Choroid plexus epithelial cell (primary cell): ENCODE data around the gene DNAH1.

ENCODE experiments used
- DNase-seq: peaks from one replicate; pipeline ENCODE4 v3.0.0-alpha.2; 2010; ENCODE audit warnings: low read depth
- H3K4me3 ChIP-seq: 2 replicates; pipeline ENCODE4 v1.5.1; 2011; ENCODE audit warnings: low read depth, mild to moderate bottlenecking, control low read depth, low read length, moderate library complexity
- TF ChIP-seq, protein P1 (sequence below): conservative IDR thresholded peaks from 2 replicates; pipeline ENCODE4 v1.5.1; 2011; ENCODE audit warnings: low read depth, mild to moderate bottlenecking, control low read depth, inconsistent platforms, low read length, moderate library complexity

Gene DNAH1

DNA sequence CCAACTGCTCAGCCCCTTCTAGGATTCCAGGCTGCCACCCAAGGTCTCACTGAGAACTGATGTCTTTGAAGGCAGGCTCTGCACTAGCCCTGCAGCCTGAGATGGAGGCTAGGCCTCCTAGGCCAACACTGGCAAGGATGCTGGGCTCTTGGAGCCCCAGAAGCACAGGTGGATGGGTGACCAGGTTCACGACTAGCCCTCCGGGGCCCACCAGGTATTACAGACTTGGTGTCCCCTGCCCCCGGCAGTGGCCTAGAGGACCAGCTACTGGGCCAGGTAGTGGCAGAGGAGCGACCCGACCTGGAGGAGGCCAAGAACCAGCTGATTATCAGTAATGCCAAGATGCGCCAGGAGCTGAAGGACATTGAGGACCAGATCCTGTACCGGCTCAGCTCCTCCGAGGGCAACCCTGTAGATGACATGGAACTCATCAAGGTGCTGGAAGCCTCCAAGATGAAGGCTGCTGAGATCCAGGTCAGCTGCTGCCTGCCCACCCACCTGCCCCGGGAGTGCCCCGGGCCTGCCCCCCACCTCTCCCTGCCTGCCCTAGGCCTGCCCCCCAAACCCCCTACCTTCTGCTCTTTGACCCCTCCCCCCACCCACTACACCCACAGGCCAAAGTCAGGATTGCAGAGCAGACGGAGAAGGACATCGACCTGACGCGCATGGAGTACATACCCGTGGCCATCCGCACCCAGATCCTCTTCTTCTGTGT, 76.3 kb downstream of the DNAH1 start:
- TF ChIP-seq, protein P1, sequence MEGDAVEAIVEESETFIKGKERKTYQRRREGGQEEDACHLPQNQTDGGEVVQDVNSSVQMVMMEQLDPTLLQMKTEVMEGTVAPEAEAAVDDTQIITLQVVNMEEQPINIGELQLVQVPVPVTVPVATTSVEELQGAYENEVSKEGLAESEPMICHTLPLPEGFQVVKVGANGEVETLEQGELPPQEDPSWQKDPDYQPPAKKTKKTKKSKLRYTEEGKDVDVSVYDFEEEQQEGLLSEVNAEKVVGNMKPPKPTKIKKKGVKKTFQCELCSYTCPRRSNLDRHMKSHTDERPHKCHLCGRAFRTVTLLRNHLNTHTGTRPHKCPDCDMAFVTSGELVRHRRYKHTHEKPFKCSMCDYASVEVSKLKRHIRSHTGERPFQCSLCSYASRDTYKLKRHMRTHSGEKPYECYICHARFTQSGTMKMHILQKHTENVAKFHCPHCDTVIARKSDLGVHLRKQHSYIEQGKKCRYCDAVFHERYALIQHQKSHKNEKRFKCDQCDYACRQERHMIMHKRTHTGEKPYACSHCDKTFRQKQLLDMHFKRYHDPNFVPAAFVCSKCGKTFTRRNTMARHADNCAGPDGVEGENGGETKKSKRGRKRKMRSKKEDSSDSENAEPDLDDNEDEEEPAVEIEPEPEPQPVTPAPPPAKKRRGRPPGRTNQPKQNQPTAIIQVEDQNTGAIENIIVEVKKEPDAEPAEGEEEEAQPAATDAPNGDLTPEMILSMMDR: no peak
- DNase-seq: no peak
- H3K4me3 ChIP-seq: no peak overlapping the region

DNA sequence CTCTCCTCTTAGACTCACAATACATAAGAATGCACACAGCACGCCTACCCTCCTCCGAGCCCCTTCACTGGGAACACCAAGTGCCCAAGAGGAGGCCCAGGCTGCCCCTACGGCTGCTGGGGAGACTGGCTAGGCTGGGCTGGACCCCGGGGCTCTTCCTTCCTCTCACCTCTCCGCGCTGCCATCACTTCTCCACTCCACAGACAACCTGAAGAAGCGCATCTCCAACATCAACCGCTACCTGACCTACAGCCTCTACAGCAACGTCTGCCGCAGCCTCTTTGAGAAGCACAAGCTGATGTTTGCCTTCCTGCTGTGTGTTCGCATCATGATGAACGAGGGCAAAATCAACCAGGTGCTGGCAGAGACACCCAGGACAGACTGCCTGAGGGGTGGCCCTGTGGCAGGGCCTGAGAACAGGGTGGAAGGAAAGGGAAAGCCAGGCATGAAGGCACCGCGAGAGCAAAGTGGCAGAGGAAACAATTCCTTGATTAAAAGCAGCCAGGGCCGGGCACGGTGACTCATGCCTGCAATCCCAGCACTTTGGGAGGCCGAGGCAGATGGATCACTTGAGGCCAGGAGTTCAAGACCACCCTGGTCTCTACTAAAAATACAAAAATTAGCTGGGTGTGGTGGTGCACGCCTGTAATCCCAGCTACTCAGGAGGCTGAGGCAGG, 77.2 kb downstream of the DNAH1 start:
- no peak for DNase-seq
- no peak overlapping the region for H3K4me3 ChIP-seq
- TF ChIP-seq, protein P1: no peak

DNA sequence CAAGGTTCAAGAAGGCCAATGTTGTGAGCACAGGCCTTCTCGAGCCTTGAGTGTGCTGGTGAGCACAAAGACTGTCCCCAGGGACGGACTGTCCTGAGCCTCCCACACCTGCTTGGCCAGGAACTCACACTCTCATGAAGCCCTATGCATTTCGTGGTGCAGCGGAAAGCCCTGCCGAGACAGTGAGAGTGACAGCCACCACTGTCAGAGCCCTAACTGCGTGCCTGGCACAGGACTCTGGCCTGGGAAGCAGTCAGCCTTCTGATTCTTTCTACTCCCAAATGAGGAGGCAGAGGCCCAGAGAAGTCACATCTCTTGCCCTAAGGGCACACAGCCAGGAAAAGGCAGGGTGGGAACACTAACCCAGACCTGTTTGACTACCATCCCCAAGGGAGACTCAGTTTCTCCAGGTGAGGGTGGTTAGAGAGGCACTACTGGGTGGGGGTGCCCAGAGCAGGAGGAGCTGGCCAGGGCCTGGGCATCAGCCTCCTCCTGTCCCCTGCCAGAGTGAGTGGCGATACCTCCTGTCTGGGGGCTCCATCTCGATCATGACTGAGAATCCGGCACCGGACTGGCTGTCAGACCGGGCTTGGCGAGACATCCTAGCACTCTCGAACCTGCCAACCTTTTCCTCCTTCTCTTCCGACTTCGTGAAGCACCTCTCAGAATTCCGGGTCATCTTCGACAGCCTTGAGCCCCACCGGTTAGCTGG, 78.0 kb downstream of the DNAH1 start:
- H3K4me3 ChIP-seq: no peak overlapping the region
- TF ChIP-seq, protein P1: no peak
- no peak for DNase-seq

DNA sequence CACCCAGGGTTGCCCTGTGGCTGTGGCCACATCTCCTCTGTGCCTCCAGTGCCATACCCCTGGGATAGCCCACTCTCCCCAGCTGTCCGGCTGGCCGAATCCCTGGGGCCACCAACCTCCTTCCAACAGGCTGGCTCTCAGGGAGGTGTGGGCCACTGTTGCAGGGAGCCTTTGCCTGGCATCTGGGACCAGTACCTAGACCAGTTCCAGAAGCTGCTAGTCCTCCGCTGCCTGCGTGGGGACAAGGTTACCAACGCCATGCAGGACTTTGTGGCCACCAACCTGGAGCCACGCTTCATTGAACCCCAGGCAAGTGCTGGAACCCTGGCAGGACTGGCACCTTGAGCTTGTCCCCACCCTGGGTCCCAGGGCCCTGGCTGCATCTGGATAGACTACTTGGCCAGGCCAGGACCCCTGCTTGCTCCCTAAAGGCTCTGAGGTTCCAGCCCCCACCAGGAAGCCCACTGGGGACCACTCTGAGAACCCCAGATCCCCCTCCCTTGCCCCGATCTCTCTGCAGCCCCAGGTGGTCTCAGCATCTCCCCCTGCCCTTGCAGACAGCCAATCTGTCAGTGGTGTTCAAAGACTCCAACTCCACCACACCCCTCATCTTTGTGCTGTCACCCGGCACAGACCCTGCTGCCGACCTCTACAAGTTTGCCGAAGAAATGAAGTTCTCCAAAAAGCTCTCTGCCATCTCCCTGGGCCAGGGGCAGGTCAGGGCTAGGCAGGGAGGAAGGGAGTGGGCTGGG, 78.8 kb downstream of the DNAH1 start:
- DNase-seq: no peak
- TF ChIP-seq, protein P1: no peak
- H3K4me3 ChIP-seq: no peak overlapping the region

DNA sequence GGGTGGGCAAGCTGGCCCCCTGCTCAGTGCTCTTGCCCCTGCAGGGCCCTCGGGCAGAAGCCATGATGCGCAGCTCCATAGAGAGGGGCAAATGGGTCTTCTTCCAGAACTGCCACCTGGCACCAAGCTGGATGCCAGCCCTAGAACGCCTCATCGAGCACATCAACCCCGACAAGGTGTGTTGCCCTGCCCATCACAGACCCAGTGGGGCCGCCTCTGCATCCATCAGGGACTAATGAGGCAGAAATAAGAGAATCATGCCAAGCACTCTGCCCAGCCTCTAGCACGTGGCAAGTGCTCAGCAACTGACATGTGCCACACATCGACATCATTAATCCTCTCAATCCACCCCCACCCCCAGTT, 79.4 kb downstream of the DNAH1 start:
- TF ChIP-seq, protein P1: no peak

DNA sequence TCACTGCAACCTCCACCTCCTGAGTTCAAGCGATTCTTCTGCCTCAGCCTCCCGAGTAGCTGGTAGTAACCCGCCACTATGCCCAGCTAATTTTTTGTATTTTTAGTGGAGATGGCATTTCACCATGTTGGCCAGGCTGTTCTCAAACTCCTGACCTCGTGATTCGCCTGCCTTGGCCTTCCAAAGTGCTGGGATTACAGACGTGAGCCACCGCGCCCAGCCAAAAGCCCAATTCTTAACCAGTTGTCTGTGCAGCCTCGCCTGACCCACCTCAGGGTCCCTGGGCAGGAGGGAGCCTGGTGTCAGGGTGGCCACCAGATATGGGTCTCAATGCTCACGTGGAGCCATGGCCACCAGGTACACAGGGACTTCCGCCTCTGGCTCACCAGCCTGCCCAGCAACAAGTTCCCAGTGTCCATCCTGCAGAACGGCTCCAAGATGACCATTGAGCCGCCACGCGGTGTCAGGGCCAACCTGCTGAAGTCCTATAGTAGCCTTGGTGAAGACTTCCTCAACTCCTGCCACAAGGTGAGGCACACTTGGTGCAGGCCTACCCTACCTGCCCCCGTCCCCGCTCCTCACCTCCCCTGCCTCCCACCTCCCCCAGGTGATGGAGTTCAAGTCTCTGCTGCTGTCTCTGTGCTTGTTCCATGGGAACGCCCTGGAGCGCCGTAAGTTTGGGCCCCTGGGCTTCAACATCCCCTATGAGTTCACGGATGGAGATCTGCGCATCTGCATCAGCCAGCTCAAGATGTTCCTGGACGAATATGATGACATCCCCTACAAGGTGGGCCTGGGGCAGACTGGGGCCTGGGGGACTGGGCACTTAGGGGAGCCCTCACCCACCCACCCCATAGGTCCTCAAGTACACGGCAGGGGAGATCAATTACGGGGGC, 80.1 kb downstream of the DNAH1 start:
- H3K4me3 ChIP-seq: no peak overlapping the region
- TF ChIP-seq, protein P1: no peak
- no peak for DNase-seq

More for the DNA sequence above, 79.4 kb downstream of the DNAH1 start:
- H3K4me3 ChIP-seq: no peak overlapping the region
- DNase-seq: no peak
